Fibroblast of lung (primary cell): Measurements from ENCODE around the gene ACAD8. TPM values are rescaled to one million over a fixed set of nuclear protein-coding genes. Genes with fewer than 3 reads are reported as not detected.
A peak's percentile ranks its signal among the peaks of the same experiment; 100 is the strongest.

Experiments used
- DNase-seq, 2 donors: peaks; one replicate each; pipeline versions ENCODE4 v3.0.0 to v3.0.0-alpha.2; 2010; ENCODE audit warnings: low read depth in 2 of 2
- H2AFZ ChIP-seq: 2 replicates; pipeline ENCODE4 v1.5.1; 2012; ENCODE audit warnings: low read length, control low read depth, inconsistent platforms
- H3K27ac ChIP-seq: 2 replicates; pipeline ENCODE4 v1.5.1; 2011; ENCODE audit warnings: low read length, control low read depth; ENCODE audit not compliant: insufficient read depth
- H3K27me3 ChIP-seq: 2 replicates; pipeline ENCODE4 v1.5.1; 2011; ENCODE audit warnings: mild to moderate bottlenecking, low read length; ENCODE audit not compliant: control insufficient read depth, insufficient read depth
- H3K36me3 ChIP-seq: 2 replicates; pipeline ENCODE4 v1.5.1; 2011; ENCODE audit warnings: low read length; ENCODE audit not compliant: control insufficient read depth, insufficient read depth
- H3K4me1 ChIP-seq: 2 replicates; pipeline ENCODE4 v1.5.1; 2011; ENCODE audit warnings: low read length; ENCODE audit not compliant: control insufficient read depth, insufficient read depth; ENCODE audit errors: extremely low read depth
- H3K4me2 ChIP-seq: 2 replicates; pipeline ENCODE4 v1.5.1; 2011; ENCODE audit warnings: low read length, control low read depth; ENCODE audit not compliant: insufficient read depth; ENCODE audit errors: extremely low read depth
- H3K4me3 ChIP-seq, 4 experiments: fragments of 200-600 bp in 1 of 4; sonication (generic) in 1 of 4; replicated peaks in 1 of 4; 2 replicates each; pipeline ENCODE4 v1.5.1; 2011 to 2016; ENCODE audit warnings: low read length in 4 of 4, low read depth in 3 of 4, mild to moderate bottlenecking in 3 of 4, control low read depth in 2 of 4, inconsistent platforms in 1 of 4, mixed read lengths in 1 of 4; ENCODE audit not compliant: insufficient read depth in 1 of 4; ENCODE audit errors: control extremely low read depth in 1 of 4
- H3K79me2 ChIP-seq: 2 replicates; pipeline ENCODE4 v1.5.1; 2012; ENCODE audit warnings: mild to moderate bottlenecking, low read length, inconsistent platforms; ENCODE audit not compliant: control insufficient read depth, insufficient read depth
- H3K9ac ChIP-seq: 2 replicates; pipeline ENCODE4 v1.5.1; 2011; ENCODE audit warnings: mild to moderate bottlenecking, low read length, control low read depth; ENCODE audit not compliant: insufficient read depth
- H3K9me3 ChIP-seq: 2 replicates; pipeline ENCODE4 v1.5.1; 2012; ENCODE audit warnings: low read depth, low read length; ENCODE audit not compliant: control insufficient read depth, insufficient read depth
- H4K20me1 ChIP-seq: 2 replicates; pipeline ENCODE4 v1.5.1; 2011; ENCODE audit warnings: low read length; ENCODE audit not compliant: control insufficient read depth, insufficient read depth; ENCODE audit errors: extremely low read depth
- EZH2 ChIP-seq: IDR thresholded peaks from 2 replicates; pipeline ENCODE4 v1.5.1; 2012; ENCODE audit warnings: low read length, control low read depth, mild to moderate bottlenecking; ENCODE audit errors: missing control alignments
- polyA plus RNA-seq, 2 donors: library from polyadenylated mRNA; depleted of rRNA in 1 of 2; stranded (reverse) in 1 of 2; unstranded in 1 of 2; fragments of >200 nt; gene quantifications; 2 replicates each; pipeline ENCODE4 v1.2.1, GENCODE V29; 2011 to 2012; ENCODE audit warnings: missing spikeins in 1 of 2
- total RNA-seq: library from RNA; depleted of rRNA; stranded (reverse); fragments of >200 nt; gene quantifications from 2 replicates; pipeline ENCODE4 v1.2.1, GENCODE V29; 2014
- TF ChIP-seq, protein P1 (sequence below), 2 donors: IDR thresholded peaks in 1 of 2; conservative IDR thresholded peaks in 1 of 2; 1 replicate in 1 of 2; 2 replicates in 1 of 2; pipeline ENCODE4 v1.5.1; 2011 to 2012; ENCODE audit warnings: low read length in 2 of 2, control low read depth in 1 of 2, inconsistent platforms in 1 of 2, low read depth in 1 of 2, mild to moderate bottlenecking in 1 of 2

ACAD8 gene
- total and polyA plus RNA-seq, 2 donors (not counting 1 experiment from before 2014, with no cell fraction given), result 16.8 to 19.6 TPM

GRCh38 chr11:134229126-134229790 lies 24.1 kb upstream of the ACAD8 start:
- H3K4me1 ChIP-seq, result peaks cover 4% of the 10 kb centered on the region
- H3K27ac ChIP-seq, result no peak overlapping the region
- no peak overlapping the region for H3K9ac ChIP-seq
- no peak overlapping the region for H2AFZ ChIP-seq
- no peaks in the 10 kb centered on the region for H3K9me3 ChIP-seq
- no peaks in the 10 kb centered on the region for H3K36me3 ChIP-seq
- no peak overlapping the region for H3K4me3 ChIP-seq
- TF ChIP-seq, protein P1, sequence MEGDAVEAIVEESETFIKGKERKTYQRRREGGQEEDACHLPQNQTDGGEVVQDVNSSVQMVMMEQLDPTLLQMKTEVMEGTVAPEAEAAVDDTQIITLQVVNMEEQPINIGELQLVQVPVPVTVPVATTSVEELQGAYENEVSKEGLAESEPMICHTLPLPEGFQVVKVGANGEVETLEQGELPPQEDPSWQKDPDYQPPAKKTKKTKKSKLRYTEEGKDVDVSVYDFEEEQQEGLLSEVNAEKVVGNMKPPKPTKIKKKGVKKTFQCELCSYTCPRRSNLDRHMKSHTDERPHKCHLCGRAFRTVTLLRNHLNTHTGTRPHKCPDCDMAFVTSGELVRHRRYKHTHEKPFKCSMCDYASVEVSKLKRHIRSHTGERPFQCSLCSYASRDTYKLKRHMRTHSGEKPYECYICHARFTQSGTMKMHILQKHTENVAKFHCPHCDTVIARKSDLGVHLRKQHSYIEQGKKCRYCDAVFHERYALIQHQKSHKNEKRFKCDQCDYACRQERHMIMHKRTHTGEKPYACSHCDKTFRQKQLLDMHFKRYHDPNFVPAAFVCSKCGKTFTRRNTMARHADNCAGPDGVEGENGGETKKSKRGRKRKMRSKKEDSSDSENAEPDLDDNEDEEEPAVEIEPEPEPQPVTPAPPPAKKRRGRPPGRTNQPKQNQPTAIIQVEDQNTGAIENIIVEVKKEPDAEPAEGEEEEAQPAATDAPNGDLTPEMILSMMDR (conservative IDR thresholded peaks at IDR 0.05 in 1 of 2, IDR thresholded peaks at IDR 0.05 in 1 of 2; ENCODE audit: low read depth in 1 of 2, low read length in 2 of 2), result no peak
- no peak for DNase-seq
- H4K20me1 ChIP-seq, result no peaks in the 10 kb centered on the region
- H3K79me2 ChIP-seq, result peaks cover 61% of the 10 kb centered on the region
- no peaks in the 10 kb centered on the region for H3K27me3 ChIP-seq
- peak overlapping the region; percentile 13 for H3K4me2 ChIP-seq

GRCh38 chr11:134230339-134230738 lies 23.0 kb upstream of the ACAD8 start:
- Histone ChIP-seq H3K79me2 (peaks cover 56% of the 10 kb centered on the region), H2AFZ (no peak overlapping the region), H3K27me3 (no peaks in the 10 kb centered on the region), H3K4me1 (peaks cover 4% of the 10 kb centered on the region), H3K9me3 (no peaks in the 10 kb centered on the region), H3K36me3 (no peaks in the 10 kb centered on the region), H4K20me1 (no peaks in the 10 kb centered on the region), H3K27ac (no peak overlapping the region), H3K4me2 (no peak overlapping the region), H3K9ac (no peak overlapping the region), H3K4me3 (no peak overlapping the region)
- no peak for DNase-seq
- TF ChIP-seq, protein P1 (conservative IDR thresholded peaks at IDR 0.05 in 1 of 2, IDR thresholded peaks at IDR 0.05 in 1 of 2; ENCODE audit: low read depth in 1 of 2, low read length in 2 of 2), result no peak
- TF ChIP-seq EZH2, result no peak

DNA sequence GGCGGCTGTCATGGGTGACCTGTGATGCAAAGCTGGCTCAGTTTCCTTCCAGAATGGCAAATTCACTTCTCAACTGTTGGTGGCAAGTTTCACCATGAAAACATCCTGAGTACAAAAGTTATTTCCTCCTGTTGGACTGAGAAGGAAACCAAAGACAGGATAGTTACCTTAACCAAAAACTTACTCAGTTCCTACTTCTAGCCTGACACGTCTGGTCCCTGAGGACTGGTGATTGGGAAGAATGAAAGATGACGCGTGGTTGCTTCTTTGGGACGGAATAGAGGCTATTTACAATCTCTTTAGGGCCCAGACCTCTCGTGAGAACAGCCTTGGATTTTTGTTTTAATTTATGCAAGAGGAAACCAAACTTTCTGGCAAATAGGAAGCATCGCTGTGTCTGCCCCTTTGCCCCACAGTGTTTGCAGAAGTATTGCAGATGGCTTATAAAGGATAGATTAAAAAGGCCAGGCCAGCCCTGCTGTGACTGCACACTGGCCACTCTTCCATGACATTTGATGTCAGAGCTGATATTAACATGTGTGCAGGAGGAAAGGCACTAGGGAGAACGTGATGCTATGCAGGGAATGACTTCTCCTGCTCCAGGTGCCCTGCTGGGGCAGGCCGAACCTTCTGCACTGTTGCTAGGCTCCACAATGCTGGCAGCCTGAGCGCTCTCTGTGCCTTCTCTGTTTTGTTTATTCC lies 21.3 kb upstream of the ACAD8 start:
- Histone ChIP-seq H3K27ac (no peak overlapping the region), H4K20me1 (no peaks in the 10 kb centered on the region), H3K27me3 (no peaks in the 10 kb centered on the region), H3K79me2 (peaks cover 39% of the 10 kb centered on the region), H3K9me3 (no peaks in the 10 kb centered on the region), H3K4me1 (no peaks in the 10 kb centered on the region), H3K4me2 (no peak overlapping the region), H3K36me3 (no peaks in the 10 kb centered on the region), H2AFZ (no peak overlapping the region), H3K4me3 (no peak overlapping the region), H3K9ac (no peak overlapping the region)
- TF ChIP-seq EZH2, result no peak
- TF ChIP-seq, protein P1 (conservative IDR thresholded peaks at IDR 0.05 in 1 of 2, IDR thresholded peaks at IDR 0.05 in 1 of 2; ENCODE audit: low read depth in 1 of 2, low read length in 2 of 2), result no peak
- DNase-seq, result no peak
